B cell (primary cell): ENCODE data around the gene DCUN1D2.
"Not testable (repeated sequence)": the region's sequence is repeated elsewhere in the genome, so short reads cannot be mapped to it uniquely, and the experiment has no call there.

Source experiments
- CTCF ChIP-seq: fragments of 200-600 bp; IDR thresholded peaks from one replicate; pipeline ENCODE4 v1.8.0; 2022; ENCODE audit warnings: antibody characterized with exemption, mild to moderate bottlenecking
- EZH2 ChIP-seq: IDR thresholded peaks from 2 replicates; pipeline ENCODE4 v1.6.1; 2012; ENCODE audit warnings: borderline replicate concordance, low read depth, mild to moderate bottlenecking, moderate library complexity, low read length; ENCODE audit not compliant: insufficient read depth, poor library complexity, severe bottlenecking

GRCh38 chr13:113435907-113436306, 54.6 kb downstream of the DCUN1D2 start:
- TF ChIP-seq CTCF, EZH2: not testable (repeated sequence)
